Measurements from ENCODE around the gene ENGASE. TPM values are rescaled to one million over a fixed set of nuclear protein-coding genes. Genes with fewer than 3 reads are reported as not detected.

The ENGASE gene
- total RNA-seq, 1 donor from 2014 or later, result 11.7 TPM

GRCh38 chr17:79129523-79129922 is 54.9 kb downstream of the ENGASE start:
- Histone ChIP-seq H3K79me2 (ENCODE audit: low read depth) (no peaks in the 10 kb centered on the region), H3K4me2 (no peak overlapping the region), H3K9ac (no peak overlapping the region), H3K27me3 (no peaks in the 10 kb centered on the region), H3K4me1 (no peaks in the 10 kb centered on the region), H3F3A (ENCODE audit: low read depth) (no peaks in the 10 kb centered on the region), H3K27ac (no peak overlapping the region), H2AFZ (replicated peaks) (no peak overlapping the region), H3K4me3 (no peak overlapping the region), H3K9me3 (ENCODE audit: low read depth) (no peaks in the 10 kb centered on the region), H3K36me3 (no peaks in the 10 kb centered on the region), H4K20me1 (ENCODE audit: low read depth) (no peaks in the 10 kb centered on the region)
- H3K36me3 Mint-ChIP-seq, result no peaks in the 10 kb centered on the region
- no peak overlapping the region for H3K27ac Mint-ChIP-seq
- H3K9me3 Mint-ChIP-seq, result no peaks in the 10 kb centered on the region
- TF ChIP-seq, protein P1, sequence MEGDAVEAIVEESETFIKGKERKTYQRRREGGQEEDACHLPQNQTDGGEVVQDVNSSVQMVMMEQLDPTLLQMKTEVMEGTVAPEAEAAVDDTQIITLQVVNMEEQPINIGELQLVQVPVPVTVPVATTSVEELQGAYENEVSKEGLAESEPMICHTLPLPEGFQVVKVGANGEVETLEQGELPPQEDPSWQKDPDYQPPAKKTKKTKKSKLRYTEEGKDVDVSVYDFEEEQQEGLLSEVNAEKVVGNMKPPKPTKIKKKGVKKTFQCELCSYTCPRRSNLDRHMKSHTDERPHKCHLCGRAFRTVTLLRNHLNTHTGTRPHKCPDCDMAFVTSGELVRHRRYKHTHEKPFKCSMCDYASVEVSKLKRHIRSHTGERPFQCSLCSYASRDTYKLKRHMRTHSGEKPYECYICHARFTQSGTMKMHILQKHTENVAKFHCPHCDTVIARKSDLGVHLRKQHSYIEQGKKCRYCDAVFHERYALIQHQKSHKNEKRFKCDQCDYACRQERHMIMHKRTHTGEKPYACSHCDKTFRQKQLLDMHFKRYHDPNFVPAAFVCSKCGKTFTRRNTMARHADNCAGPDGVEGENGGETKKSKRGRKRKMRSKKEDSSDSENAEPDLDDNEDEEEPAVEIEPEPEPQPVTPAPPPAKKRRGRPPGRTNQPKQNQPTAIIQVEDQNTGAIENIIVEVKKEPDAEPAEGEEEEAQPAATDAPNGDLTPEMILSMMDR (IDR thresholded peaks at IDR 0.05), result no peak
- TF ChIP-seq EZH2 (IDR thresholded peaks at IDR 0.05) (no peak), EZH2phosphoT487 (IDR thresholded peaks at IDR 0.05) (no peak)
- peaks cover 10% of the 10 kb centered on the region for H3K4me1 Mint-ChIP-seq
- peaks cover 10% of the 10 kb centered on the region for H3K27me3 Mint-ChIP-seq (ENCODE audit: insufficient read depth, low read depth)
- H3K4me3 Mint-ChIP-seq, result no peak overlapping the region
- DNase-seq (ENCODE audit: low spot score), result no peak

DNA sequence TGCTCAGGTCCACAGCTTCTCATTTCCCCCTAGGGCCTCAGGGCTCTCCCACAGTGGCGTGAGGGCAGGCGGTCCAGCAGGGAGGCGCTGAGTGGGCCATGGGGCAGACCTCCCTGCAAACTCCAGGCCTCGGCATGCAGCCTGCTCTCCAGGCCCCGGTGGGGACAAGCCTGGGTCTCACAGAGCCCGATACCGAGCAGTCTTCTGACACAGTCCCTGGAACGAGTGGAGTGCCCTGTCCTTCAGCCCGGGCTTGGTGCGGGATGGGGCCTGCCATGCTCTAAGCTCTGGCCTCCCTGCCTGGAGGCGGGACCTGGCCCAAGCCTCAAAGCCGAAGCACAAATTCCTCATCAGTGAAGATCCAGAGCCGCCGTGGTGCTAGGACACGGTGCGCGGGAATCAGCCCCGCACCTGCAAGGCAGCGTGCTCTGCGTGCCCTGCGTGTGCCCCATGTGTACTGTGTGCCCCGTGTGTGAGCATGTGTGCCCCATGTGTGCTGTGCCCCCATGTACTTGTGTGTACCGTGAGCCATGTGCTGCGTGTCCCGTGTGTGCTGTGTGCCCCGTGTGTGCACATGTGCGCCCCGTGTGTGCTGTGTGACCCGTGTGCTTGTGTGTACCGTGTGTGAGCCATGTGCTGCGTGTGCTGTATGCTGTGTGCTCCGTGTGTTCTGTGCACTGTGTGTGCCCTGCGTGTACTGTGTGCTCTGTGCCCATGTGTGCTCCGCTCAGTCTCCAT is 56.1 kb downstream of the ENGASE start:
- Histone ChIP-seq H3K36me3 (no peaks in the 10 kb centered on the region), H3K4me1 (no peaks in the 10 kb centered on the region), H3K9me3 (ENCODE audit: low read depth) (no peaks in the 10 kb centered on the region), H3K4me3 (no peak overlapping the region), H3K4me2 (no peak overlapping the region), H3K27ac (no peak overlapping the region), H3K27me3 (no peaks in the 10 kb centered on the region), H4K20me1 (ENCODE audit: low read depth) (no peaks in the 10 kb centered on the region), H3K9ac (no peak overlapping the region), H2AFZ (replicated peaks) (no peak overlapping the region), H3K79me2 (ENCODE audit: low read depth) (no peaks in the 10 kb centered on the region), H3F3A (ENCODE audit: low read depth) (no peaks in the 10 kb centered on the region)
- no peak for DNase-seq (ENCODE audit: low spot score)
- TF ChIP-seq EZH2 (IDR thresholded peaks at IDR 0.05), result no peak
- no peak for TF ChIP-seq EZH2phosphoT487 (IDR thresholded peaks at IDR 0.05)
- TF ChIP-seq, protein P1 (IDR thresholded peaks at IDR 0.05), result no peak
- Mint-ChIP-seq H3K27ac (peak overlapping the region; percentile 65), H3K4me3 (no peak overlapping the region), H3K36me3 (no peaks in the 10 kb centered on the region), H3K27me3 (ENCODE audit: insufficient read depth, low read depth) (peaks cover 10% of the 10 kb centered on the region), H3K9me3 (no peaks in the 10 kb centered on the region), H3K4me1 (peaks cover 10% of the 10 kb centered on the region)

- Mint-ChIP-seq H3K27me3 (ENCODE audit: insufficient read depth, low read depth) (peaks cover 13% of the 10 kb centered on the region), H3K27ac (peak overlapping the region; percentile 65)
Measured at GRCh38 chr17:79131274-79131635, 56.6 kb downstream of the ENGASE start.

More at GRCh38 chr17:79131274-79131635, 56.6 kb downstream of the ENGASE start:
- no peak overlapping the region for H3K4me3 Mint-ChIP-seq
- no peaks in the 10 kb centered on the region for H3F3A ChIP-seq (ENCODE audit: low read depth)
- no peaks in the 10 kb centered on the region for H3K27me3 ChIP-seq
- no peaks in the 10 kb centered on the region for H4K20me1 ChIP-seq (ENCODE audit: low read depth)
- TF ChIP-seq EZH2phosphoT487 (IDR thresholded peaks at IDR 0.05), result no peak
- TF ChIP-seq, protein P1 (IDR thresholded peaks at IDR 0.05), result no peak
- no peak for TF ChIP-seq EZH2 (IDR thresholded peaks at IDR 0.05)
- H3K36me3 Mint-ChIP-seq, result no peaks in the 10 kb centered on the region
- no peaks in the 10 kb centered on the region for H3K4me1 ChIP-seq
- no peaks in the 10 kb centered on the region for H3K79me2 ChIP-seq (ENCODE audit: low read depth)
- H3K27ac ChIP-seq, result no peak overlapping the region
- H3K9me3 ChIP-seq (ENCODE audit: low read depth), result no peaks in the 10 kb centered on the region
- no peak for DNase-seq (ENCODE audit: low spot score)
- no peak overlapping the region for H3K9ac ChIP-seq
- no peaks in the 10 kb centered on the region for H3K36me3 ChIP-seq
- H3K4me2 ChIP-seq, result no peak overlapping the region
- peaks cover 10% of the 10 kb centered on the region for H3K4me1 Mint-ChIP-seq
- no peak overlapping the region for H3K4me3 ChIP-seq
- no peaks in the 10 kb centered on the region for H3K9me3 Mint-ChIP-seq
- H2AFZ ChIP-seq (replicated peaks), result no peak overlapping the region

Measured in neural progenitor cell (in vitro differentiated cells).